ENCODE data around the gene TMEM120B. TPM values are rescaled to one million over a fixed set of nuclear protein-coding genes. Genes with fewer than 3 reads are reported as not detected.

TMEM120B gene
- total RNA-seq, 2 donors from 2014 or later, result 13.2 to 14.2 TPM

GRCh38 chr12:121722511-121722910, 10.0 kb downstream of the TMEM120B start:
- H3K36me3 ChIP-seq (replicated peaks in 1 of 2; ENCODE audit: insufficient read depth in 1 of 2, low read depth in 2 of 2), result no peaks in the 10 kb centered on the region
- no peak overlapping the region for H3K27ac ChIP-seq
- no peaks in the 10 kb centered on the region for H3K27me3 ChIP-seq
- H3K9me3 ChIP-seq, result no peaks in the 10 kb centered on the region
- intact Hi-C loops (cut with DNase I), result no loop called here
- no peak overlapping the region for H3K4me3 ChIP-seq
- 100% methylated on average over 3 of the region's 3 CpGs for WGBS, 2 donors
- no peak for DNase-seq
- H3K4me1 ChIP-seq, result no peaks in the 10 kb centered on the region
- no peak for TF ChIP-seq POLR2A (IDR thresholded peaks at IDR 0.05)
- TF ChIP-seq CTCF (IDR thresholded peaks at IDR 0.05), result no peak
- no peak for ATAC-seq

- Histone ChIP-seq H3K4me1 (no peaks in the 10 kb centered on the region), H3K27me3 (no peaks in the 10 kb centered on the region), H3K36me3 (replicated peaks in 1 of 2; ENCODE audit: insufficient read depth in 1 of 2, low read depth in 2 of 2) (no peaks in the 10 kb centered on the region), H3K4me3 (no peak overlapping the region), H3K27ac (no peak overlapping the region), H3K9me3 (no peaks in the 10 kb centered on the region)
- 83 to 93% methylated on average over 3 to 4 of the region's 4 CpGs for WGBS, 2 donors
- intact Hi-C loops (cut with DNase I), result no loop called here
- ATAC-seq (peak; percentile 18), DNase-seq (no peak)
- TF ChIP-seq CTCF (IDR thresholded peaks at IDR 0.05) (no peak), POLR2A (IDR thresholded peaks at IDR 0.05) (no peak)
Measured at GRCh38 chr12:121723200-121723599, 10.6 kb downstream of the TMEM120B start.

- H3K4me1 ChIP-seq, result no peaks in the 10 kb centered on the region
- H3K9me3 ChIP-seq, result no peaks in the 10 kb centered on the region
- TF ChIP-seq CTCF (IDR thresholded peaks at IDR 0.05) (no peak), POLR2A (IDR thresholded peaks at IDR 0.05) (no peak)
- DNase-seq (no peak), ATAC-seq (no peak)
- WGBS, 2 donors, result 88% methylated on average over 2 of the region's 2 CpGs
- no peaks in the 10 kb centered on the region for H3K36me3 ChIP-seq (replicated peaks in 1 of 2; ENCODE audit: insufficient read depth in 1 of 2, low read depth in 2 of 2)
- intact Hi-C loops (cut with DNase I), result no loop called here
- no peak overlapping the region for H3K4me3 ChIP-seq
- no peak overlapping the region for H3K27ac ChIP-seq
- H3K27me3 ChIP-seq, result no peaks in the 10 kb centered on the region
Measured at GRCh38 chr12:121724925-121725324, 12.4 kb downstream of the TMEM120B start.

GRCh38 chr12:121725423-121725822, 12.9 kb downstream of the TMEM120B start:
- Histone ChIP-seq H3K27me3 (no peaks in the 10 kb centered on the region), H3K9me3 (no peaks in the 10 kb centered on the region), H3K4me1 (no peaks in the 10 kb centered on the region), H3K36me3 (replicated peaks in 1 of 2; ENCODE audit: insufficient read depth in 1 of 2, low read depth in 2 of 2) (no peaks in the 10 kb centered on the region), H3K27ac (no peak overlapping the region), H3K4me3 (no peak overlapping the region)
- no peak for TF ChIP-seq CTCF (IDR thresholded peaks at IDR 0.05)
- TF ChIP-seq POLR2A (IDR thresholded peaks at IDR 0.05), result no peak
- WGBS, 2 donors, result 92% methylated on average over 3 of the region's 3 CpGs
- ATAC-seq, result no peak
- DNase-seq, result no peak
- intact Hi-C loops (cut with DNase I), result no loop called here

- ATAC-seq (no peak), DNase-seq (no peak)
- Histone ChIP-seq H3K36me3 (replicated peaks in 1 of 2; ENCODE audit: insufficient read depth in 1 of 2, low read depth in 2 of 2) (no peaks in the 10 kb centered on the region), H3K27ac (no peak overlapping the region), H3K4me1 (no peaks in the 10 kb centered on the region), H3K9me3 (no peaks in the 10 kb centered on the region), H3K4me3 (no peak overlapping the region), H3K27me3 (no peaks in the 10 kb centered on the region)
- 79 to 96% methylated on average over 5 to 6 of the region's 6 CpGs for WGBS, 2 donors
- intact Hi-C loops (cut with DNase I), result no loop called here
- TF ChIP-seq CTCF (IDR thresholded peaks at IDR 0.05) (no peak), POLR2A (IDR thresholded peaks at IDR 0.05) (no peak)
Measured at GRCh38 chr12:121729021-121729420, 16.5 kb downstream of the TMEM120B start.

Data from body of pancreas (tissue), 4 donors.